HG02981 (cell line): ENCODE data around the gene CUBN.

Experiments used
- ATAC-seq: cut with Tn5 transposase; IDR thresholded peaks from one replicate; pipeline ENCODE4 v1.9.1; 2021; ENCODE audit warnings: mild to moderate bottlenecking, moderate library complexity; ENCODE audit not compliant: unreplicated experiment

CUBN gene

DNA sequence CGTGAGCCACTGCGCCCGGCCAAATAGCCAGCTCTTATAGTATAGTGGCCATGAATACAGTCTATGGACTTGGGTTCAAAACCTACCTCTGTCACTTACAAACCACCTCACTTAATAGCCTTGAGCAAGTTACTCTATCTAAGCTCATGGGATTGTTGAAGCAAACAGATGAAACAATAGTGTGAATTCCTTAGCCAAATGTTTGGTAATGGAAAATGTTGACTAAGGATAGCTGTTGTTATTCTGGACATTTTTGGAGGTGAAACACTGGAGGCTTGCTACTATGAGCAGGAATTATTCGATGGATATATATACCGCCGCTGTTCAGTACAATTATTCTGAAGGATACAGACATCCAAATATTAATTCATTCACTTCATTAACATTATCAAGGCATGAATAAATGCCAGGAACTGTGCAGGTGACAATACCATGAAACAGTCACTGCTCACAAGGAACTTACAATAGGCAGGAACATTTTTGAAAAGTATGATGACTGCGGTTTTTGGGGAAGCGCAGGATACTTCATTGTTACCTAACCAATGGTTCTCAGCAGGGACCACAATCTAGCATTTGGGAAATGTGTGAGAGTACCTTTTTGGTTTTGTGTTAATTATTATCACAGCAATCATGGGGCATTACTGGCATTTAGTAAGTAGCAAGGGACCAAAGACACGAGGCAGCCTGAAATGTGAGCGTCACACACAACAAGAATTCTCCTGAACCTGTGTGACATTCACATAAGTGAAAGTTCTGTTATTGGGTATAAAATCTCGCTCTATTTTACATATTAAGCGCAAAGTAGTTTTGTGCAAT is 55.7 kb downstream of the CUBN start:
- ATAC-seq = no peak

DNA sequence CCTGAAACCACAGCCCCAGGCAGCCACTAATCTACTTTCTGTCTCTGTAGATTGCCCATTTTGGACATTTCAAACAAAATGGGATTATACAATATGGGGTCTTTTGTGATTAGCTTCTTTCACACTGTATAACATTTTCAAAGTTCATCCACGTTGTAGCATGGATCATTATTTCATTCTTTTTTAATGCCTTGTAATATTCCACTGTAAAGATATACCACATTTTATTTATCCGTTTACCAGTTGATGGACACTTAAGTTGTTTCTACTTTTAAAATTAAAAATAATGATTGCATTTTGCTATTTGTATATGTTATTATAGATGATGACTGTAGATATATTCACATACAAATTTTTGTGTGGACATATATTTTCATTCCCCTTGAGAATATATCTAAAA is 60.7 kb downstream of the CUBN start:
- ATAC-seq = no peak

DNA sequence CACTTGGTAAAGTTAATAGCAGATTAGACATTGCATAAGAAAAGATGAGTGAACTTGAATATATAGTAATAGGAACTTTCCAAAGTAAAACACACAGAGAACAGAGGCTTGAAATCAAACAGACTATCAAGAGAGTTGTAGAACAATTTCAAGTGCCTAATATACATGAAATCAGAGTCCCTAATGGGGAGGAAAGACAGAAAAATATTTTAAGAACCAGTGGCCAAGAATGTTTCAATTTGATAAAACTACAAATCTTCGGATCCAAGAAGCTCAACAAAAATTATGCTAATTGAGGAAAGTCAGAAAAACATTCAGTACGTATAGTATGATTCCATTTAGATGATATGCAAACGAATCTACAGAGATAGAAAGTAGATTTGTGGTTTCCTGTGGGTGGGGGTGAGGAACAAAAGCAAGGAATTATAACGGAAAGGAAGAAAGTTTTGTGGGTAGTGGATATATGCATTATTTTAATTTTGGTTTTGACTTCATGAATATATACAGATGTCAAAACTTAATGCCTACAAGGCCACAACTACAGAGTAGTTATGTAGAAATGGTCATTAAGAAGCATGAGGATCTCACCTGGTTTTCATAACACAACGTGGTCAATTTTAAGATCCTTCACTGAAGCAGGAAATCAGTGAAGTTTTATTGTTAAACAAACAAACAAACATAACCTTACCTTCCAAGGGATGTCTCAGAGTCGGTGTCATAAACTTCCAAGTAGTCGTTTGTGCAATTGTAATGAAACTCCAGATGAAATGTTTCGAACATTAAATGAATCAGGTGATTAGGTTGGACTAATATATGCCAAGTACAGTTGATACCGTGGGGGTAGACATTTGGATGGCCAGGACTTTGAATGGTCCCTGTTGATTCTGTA is 62.0 kb downstream of the CUBN start:
- ATAC-seq = no peak

DNA sequence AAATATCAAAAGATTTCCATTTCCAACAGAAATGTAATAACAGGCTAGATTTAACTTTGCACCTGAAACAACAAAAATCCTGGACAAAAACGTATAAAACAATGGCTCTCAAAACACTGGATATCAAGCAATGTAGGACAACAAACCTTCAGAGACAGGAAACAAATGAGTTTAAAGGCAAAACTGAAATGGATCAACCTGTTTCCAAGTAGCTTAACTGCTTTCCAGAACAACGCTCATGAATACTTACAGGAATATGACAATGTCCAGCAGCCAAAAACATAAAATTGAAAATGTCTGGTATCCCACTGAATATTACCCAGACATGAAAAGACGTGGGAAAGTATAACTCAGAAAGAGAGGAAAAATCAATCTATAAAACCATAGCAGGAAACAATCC is 62.8 kb downstream of the CUBN start:
- no peak for ATAC-seq

DNA sequence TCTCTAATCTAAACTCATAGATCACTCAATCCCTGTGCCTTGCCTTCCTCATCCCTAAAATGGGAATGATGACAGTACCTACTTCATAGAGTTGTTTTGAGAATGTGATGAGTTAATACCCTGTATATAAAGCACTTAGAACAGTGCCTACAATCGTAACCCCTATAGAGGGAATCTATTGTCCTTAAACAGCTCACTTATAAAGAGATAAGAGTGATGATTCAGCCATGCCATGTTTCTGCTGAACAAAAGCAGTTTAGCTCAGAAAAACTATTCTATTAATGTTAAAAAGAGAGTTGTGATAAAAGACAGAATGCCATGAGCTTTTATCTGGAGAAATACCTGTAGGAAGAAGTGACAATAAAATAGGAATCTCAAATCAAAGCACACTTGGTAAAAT is 63.6 kb downstream of the CUBN start:
- no peak for ATAC-seq

DNA sequence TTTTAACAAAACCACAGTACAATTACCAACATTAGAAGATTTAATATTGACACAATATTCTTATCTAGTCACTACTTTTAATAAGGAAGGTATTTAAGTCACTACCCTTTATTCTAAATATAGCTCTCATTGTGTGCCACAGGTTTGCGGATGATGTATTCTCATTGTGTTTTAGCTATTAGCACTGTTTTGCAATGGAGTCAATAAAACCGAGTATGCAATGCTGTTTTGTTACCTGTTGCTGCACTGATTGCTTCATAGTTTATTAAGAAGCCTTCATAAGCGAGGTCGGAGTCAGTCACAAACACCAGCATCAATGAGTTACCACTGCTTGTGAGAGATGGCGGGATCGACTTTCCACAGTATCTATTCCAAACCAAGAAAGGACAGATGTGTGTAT is 64.3 kb downstream of the CUBN start:
- ATAC-seq = no peak

DNA sequence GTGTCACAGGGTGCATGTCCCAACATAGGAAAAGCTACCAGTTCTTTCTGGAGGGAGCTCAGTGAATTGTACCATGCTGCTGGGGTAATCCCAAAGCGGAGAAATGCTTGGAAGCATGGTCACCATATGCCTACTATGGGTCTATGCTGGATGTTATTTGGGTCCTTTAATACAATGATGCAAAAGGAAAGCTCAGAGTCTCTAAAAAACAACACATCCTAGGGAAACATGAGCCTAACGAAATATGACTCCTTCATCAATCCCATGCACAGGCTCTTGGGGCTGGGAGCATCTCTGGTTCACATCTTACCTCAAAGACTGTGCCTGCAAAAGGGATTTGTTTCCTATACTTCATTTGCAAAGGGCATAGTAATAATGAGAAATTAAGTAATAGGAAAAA is 65.2 kb downstream of the CUBN start:
- ATAC-seq = no peak

DNA sequence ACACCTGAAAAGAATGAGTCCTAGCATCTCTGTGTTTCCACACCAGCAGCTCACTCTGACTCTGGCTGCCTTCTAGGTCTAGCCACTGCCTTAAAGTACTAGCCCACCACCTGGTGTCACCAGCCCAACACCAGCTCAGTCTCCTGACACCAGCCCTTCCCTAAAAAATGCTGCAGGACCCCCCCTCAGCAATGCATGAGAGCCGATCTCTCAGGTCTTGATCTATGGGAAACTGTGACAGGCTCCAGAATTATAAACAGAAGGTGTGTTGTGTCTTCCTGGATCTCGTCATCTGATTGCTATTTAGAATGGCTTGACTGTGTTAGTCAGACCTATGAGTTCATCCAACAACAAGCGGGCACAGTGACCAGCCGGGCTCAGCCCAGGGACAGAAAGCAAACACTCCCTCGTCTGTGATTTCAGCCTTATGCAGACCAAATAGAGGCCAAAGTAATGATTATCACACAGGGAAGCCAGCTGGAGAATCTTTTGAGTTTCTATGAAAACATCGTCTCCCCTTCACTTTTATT is 66.6 kb downstream of the CUBN start:
- ATAC-seq = no peak

DNA sequence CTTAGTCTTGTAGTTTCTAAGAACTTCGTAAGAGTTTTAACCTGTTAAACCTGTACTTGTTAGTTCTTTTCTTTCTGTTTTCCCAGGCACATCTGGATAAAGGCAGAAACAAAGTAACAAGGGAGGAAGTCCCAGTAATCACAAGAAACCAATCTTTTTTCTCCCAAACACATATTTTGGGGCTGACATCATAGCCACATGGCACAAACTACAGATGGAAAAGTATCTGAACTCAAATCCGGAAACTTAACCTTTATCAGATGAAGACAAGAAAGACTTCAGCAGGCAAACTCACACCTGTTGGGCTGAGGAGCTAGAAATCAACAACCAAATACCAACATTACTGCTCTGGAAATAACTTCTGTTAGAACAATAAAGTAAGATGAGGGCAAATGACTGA is 67.1 kb downstream of the CUBN start:
- ATAC-seq = no peak

DNA sequence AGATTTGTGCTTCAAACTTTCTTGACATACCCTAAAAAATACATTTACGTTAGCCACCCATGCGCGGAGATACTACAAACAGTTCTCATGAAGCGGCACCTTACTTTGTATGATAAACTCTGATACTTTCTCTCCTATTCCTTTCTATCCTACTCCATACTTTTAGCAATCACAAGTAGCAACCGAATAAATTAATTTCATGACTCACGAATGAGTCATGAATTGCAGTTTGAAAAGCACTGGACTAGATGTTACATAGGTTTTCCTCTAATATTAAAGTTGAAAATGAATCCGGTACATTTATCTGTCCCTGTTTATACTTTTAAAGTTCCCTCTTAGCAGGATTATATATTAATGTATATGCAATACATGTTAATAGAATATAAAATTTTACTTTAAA is 67.6 kb downstream of the CUBN start:
- no peak for ATAC-seq

DNA sequence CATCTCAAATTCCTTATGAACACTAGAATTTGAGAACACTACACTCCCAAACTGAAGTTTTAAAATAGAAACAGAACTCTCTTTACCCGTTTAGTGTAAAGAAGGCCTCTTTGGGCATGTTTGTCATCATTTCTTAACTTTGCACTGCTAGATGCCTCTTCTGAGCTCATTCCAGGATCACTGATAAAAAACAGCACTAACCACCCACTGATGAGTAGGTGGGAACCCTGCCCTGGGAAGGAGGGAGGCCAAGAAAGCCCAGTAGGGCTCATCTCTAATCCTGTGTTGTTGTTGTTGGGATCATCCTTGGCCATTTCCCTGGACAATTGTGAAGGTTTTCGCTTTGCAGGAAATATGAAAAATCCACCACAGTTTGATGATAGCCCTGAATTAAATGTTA is 68.2 kb downstream of the CUBN start:
- ATAC-seq = no peak

DNA sequence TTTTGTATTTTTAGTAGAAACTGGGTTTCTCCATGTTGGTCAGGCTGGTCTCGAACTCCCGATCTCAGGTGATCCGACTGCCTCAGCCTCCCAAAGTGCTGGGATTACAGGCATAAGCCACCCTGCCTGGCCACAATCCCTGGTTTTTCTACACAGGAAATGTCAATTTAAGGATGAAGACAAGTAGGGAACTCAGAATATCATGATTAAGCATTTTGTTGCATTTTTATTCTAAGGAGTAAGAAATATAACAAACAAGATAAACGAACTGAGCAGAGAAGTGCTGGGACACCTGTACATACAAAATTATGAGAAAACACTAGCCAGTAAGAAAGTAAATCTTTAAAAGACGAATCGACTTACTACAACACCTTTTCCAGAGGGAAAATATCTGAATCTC is 69.3 kb downstream of the CUBN start:
- no peak for ATAC-seq

DNA sequence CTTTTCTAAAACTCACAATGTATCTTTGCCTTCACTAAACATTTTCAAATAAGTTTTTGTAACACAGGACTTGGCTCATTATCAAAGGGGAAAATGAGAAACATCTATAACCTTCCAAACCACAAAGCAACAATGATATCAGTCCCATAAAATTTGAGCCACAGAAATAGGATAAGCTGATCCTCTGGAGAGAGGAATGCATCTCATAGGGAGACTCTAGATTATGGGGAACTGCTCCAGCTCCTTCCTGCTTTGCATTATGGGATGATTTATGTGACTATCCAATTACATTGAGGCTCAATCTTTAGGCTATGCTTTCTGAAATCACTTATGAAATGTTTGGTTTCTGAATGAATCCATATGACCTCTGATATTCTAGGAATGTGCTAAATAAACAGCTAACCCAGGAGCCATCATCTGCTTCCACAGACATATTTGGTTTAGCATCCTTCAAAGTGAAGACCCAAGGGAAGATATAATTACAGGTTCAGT is 70.4 kb downstream of the CUBN start:
- no peak for ATAC-seq

DNA sequence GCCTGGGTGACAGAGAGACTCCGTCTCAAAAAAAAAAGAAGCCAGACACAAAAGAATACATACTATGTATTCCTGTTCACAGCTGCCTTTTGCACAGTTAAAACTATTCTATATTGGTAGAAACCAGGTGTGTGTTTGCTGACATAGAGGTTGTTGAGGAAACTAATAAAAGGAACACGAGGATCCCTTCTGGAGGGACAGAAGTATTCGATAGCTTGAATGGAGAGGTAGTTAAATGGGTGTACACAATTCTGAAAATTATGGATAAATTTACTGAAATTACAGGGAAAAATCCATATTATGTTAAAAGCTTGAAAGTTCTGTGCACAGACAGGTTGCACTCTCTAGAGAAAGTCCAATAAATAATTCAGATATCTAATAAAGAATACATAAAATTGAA is 71.5 kb downstream of the CUBN start:
- no peak for ATAC-seq

DNA sequence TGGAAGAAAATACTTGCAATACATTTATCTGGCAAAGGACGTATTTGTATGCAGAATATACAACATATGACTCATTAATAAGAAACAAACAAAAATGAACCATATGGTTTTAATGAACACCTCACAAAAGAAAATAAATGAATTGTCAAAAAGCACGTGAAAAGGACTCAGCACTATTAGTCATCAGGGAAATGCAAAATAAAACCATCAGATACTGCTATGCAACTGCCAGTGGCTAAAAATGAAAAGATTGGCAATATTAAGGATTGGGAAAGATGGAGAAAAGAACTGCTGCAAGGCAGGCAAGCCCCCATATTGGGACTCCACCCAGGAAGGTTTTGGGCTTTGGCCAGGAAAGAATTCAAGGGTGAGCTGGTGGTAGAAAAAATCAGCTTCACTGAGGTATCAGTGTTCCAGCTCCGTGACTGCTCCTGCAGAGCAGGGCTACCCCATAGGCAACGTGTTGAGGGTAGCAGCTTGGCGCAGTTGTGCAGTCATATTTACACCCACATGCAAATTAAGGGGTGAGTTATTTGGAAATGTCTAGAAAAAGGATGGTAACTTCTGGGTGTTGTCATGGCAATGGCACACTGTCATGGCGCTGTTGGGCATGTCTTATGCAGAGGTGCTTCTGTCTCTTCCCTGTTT is 72.7 kb downstream of the CUBN start:
- no peak for ATAC-seq

DNA sequence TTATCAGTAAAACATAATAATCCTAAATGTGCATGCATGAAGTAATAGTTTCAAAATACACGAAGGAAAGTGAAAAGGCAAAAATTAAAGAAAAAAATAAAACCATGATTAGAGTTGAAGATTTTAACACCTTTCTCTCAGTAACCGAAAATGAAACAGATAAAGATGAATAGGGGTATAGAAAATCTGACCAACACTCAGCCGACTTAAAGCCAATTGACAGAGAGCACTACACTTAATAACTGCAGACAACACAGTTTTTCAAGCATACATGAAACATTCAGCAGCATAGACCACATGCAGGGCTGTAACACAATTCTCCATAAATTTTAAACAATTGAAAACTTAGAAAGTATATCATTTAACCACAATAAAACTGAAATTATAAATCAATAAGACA is 76.1 kb downstream of the CUBN start:
- ATAC-seq = no peak

DNA sequence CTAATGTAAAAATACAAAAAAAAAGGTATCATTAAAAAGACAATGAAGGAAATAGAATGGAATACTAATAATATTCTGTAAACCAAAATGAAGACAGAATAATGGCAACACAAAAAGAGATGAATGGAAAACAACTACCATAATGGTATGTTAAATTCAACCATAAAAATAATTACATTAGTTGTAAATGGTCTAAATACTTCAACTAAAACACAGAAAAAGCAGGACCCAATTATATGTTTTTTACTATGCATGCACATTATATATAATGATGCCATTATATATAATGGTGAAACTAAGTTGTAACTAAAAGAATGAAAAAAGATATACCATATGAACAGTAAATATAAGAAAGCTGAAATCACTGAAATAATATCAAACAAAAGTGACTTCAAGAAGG is 76.5 kb downstream of the CUBN start:
- ATAC-seq = no peak

DNA sequence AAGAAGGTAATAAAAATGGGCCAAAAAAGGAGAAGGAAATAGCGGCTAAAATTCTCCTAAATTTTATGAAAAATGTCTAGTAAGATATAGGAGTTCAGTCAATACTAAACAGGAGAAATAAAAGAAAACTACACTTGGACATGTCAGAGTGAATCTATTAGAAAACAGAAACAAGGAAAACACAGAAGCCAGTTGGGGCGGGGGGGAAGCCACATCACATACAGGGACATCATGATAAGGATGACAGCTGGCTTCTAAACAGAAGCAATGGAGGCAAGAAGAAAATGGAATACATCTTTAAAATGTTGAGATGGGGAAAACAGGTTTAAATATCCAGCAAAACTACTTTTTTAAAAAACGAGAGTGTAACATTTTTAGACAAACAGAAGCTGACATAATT is 77.8 kb downstream of the CUBN start:
- ATAC-seq = no peak

DNA sequence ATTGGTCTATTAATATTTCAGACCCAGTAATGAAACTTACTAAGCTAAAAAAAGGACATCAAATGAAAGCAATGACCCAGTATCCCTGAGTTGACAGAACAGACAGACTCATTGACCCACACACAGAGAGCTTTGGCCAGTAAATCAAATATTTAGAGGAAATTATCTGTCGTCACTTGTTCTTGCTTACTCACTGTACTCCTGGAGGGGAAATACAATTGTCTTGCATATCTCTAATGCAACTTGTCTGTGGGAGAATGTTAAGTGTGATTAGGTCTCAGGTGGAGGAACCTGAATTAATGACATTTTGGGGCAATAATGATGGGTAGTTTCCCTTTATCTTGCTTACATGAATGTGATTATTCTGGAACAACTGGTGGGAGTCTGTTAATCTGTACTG is 80.4 kb downstream of the CUBN start:
- ATAC-seq = no peak

DNA sequence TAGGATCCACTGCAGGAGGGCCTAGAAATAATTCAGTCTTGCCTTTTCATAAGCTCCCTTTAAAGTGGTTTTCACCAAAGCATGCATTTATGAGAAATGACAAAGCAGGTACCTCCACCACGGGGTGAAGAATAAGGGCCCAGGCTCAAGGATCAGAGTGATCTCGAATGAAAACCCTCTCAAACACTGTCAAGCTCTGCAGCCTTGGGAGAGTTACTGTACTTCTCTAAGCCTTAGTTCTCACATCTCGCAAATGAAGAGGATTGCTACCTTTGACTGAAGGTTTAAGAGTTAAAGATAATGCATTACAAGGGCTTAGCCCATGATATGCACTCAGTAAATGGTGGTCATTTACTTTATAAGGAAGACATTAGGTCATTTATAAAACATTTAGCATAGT is 81.7 kb downstream of the CUBN start:
- no peak for ATAC-seq

DNA sequence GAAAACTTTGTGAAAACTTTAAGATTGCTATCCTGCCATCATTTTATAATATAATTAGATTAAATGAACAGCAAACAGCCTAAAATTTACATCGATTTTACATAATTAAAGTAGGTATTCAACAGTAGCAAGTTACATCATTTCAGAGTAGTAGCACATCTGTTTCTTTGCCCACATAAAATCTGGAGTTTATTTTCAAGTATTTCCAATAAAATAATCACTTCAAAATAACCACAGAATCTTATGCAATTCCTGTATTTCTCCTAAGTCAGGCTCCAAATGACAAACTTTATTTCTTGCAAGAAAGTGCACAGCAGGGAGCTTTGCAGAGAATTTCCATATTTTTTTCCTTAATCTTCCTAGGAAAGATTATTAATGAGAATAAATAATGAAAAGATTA is 82.6 kb downstream of the CUBN start:
- ATAC-seq = no peak
